ENCODE measurements around the gene ABLIM2.

ABLIM2 gene

DNA sequence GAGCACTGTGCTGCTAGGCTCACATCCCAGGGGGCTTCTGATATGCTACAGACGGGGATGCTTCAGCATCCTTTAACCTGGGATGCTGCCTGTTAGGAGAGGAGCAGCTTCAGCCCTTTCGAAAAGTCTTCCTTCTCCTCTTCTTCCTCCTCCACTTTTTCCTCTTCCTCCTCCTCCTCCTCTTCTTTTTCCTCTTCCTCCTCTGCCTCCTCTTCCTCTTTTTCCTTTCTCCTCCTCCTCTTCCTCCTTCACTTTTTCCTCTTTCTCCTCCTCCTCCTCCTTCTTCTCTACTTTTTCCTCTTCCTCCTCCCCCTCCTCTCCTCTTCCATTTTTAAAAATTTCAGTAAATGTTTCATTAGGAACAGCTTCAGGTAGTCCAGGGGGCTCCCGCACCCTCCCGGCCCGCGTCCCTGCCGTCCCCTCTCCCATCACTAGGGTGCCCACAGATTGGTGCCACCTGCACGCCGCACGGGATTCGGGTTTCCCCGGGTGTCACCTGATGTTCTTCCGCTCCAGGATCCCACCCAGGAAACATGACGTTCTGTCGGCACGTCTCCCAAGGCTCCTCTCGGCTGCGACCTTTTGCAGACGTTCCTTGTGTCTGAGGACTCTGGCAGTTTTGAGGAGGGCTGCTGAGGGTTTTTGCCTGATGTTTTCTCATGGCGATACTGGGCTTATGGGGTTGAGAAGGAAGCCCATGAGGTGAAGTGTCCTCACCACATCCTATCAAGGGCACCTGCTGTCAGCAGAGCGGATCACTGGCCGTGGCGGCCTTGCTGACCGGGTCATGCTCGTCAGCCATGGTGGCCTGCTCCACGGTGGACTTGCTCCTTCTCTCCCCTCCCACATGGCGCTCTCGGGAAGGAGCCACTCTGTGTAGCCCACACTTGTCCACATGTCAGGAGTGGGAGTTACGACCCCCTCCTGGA, 135.6 kb downstream of the ABLIM2 start:
- Histone ChIP-seq H3K27ac (ENCODE audit: low read depth, low read length) (no peak overlapping the region), H3K36me3 (ENCODE audit: control insufficient read depth, insufficient read depth, low read length) (no peaks in the 10 kb centered on the region), H3K4me3 (ENCODE audit: low read length) (no peak overlapping the region), H3K9ac (ENCODE audit: low read length) (no peak overlapping the region), H3K27me3 (ENCODE audit: control insufficient read depth, insufficient read depth, low read length) (no peaks in the 10 kb centered on the region), H3K4me1 (ENCODE audit: control insufficient read depth, insufficient read depth, low read length) (no peaks in the 10 kb centered on the region)

DNA sequence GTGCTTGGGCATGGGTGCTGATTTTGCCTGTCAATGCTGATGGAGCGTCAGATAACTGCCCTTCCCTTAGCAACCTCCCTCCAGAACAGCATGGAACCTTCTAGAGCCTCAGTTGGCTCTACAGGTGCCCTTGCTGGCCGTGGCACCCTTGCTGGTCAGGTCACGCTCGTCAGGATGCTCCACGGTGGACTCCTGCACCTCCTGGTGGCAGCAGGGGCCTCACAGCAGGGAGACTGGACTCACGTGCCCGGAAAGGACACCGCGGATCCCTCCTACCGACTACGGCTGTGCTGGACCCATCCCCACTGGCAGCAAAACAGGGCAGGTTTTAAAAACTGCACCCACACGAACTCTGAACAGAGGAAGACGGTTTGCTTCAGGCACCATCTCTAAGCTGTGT, 136.8 kb downstream of the ABLIM2 start:
- no peaks in the 10 kb centered on the region for H3K27me3 ChIP-seq (ENCODE audit: control insufficient read depth, insufficient read depth, low read length)
- no peaks in the 10 kb centered on the region for H3K4me1 ChIP-seq (ENCODE audit: control insufficient read depth, insufficient read depth, low read length)
- H3K27ac ChIP-seq (ENCODE audit: low read depth, low read length) = no peak overlapping the region
- no peak overlapping the region for H3K9ac ChIP-seq (ENCODE audit: low read length)
- H3K4me3 ChIP-seq (ENCODE audit: low read length) = no peak overlapping the region
- no peaks in the 10 kb centered on the region for H3K36me3 ChIP-seq (ENCODE audit: control insufficient read depth, insufficient read depth, low read length)

DNA sequence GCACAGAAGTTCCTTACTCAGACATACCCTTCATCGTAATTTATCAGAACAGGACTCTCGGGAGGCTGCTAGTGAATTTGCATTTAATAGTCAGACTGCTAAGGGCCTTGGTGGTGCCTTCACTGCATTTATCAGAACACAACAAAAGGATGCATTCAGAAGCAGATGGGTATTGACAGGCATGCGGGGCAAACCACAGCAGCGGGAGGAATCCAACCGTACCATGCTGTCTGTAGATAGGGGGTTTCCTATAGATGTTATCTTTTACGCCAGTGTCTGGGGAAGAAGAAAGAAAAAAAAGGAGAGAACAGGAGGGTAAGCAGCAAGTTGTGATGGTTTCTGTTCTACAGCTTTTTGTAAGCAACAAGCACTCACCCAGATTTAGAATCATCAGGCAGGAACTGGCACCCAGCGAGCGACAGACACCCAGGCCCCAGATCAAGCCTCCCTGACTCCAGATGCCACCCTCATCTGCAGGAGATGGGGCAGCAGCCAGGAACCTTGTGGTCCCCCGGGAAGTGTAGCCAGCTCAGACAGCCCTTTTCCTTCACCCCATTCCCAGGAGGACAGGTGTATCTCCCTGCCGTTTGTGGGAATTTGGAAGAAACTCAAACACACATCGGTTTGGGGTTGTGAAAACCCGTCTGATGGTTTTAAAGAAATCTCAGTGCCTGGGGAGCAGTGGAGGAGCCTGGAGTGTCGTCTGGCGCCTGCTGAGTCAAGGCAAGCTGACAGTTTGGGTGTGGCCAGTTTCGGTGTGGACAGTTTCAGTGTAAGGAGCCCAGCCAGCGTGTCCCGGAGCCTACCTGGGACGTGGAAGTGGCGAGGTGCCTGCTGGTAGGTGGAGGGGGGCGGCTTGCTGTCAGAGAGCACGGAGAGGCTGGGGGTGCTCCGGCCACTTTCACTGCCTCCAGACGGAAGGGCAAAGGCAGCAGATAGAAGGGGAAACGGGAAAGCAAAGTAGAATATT, 138.9 kb downstream of the ABLIM2 start:
- Histone ChIP-seq H3K36me3 (ENCODE audit: control insufficient read depth, insufficient read depth, low read length) (no peaks in the 10 kb centered on the region), H3K4me1 (ENCODE audit: control insufficient read depth, insufficient read depth, low read length) (no peaks in the 10 kb centered on the region), H3K4me3 (ENCODE audit: low read length) (no peak overlapping the region), H3K27ac (ENCODE audit: low read depth, low read length) (no peak overlapping the region), H3K27me3 (ENCODE audit: control insufficient read depth, insufficient read depth, low read length) (no peaks in the 10 kb centered on the region), H3K9ac (ENCODE audit: low read length) (no peak overlapping the region)

DNA sequence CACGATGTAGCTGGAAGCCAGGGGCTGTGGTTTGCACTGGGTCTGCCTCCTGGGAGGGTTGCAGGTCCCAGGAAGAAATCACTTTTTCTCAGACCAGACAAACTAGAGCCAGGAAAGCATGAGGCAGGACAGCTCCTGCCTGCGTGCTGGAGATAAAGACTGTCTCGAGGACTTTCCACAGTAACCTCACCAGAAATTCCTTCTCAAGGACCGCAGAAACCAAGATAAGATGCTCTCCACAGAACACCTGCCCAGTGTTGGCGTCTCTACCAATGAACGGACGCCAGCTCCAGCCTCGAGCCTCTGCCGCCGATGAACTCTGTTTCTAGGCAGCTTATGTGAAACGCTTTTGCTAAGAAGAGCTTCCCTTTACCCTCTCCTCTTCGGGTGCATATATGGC, 142.1 kb downstream of the ABLIM2 start:
- Histone ChIP-seq H3K4me3 (ENCODE audit: low read length) (no peak overlapping the region), H3K9ac (ENCODE audit: low read length) (no peak overlapping the region), H3K27ac (ENCODE audit: low read depth, low read length) (no peak overlapping the region), H3K27me3 (ENCODE audit: control insufficient read depth, insufficient read depth, low read length) (no peaks in the 10 kb centered on the region), H3K4me1 (ENCODE audit: control insufficient read depth, insufficient read depth, low read length) (no peaks in the 10 kb centered on the region), H3K36me3 (ENCODE audit: control insufficient read depth, insufficient read depth, low read length) (no peaks in the 10 kb centered on the region)

DNA sequence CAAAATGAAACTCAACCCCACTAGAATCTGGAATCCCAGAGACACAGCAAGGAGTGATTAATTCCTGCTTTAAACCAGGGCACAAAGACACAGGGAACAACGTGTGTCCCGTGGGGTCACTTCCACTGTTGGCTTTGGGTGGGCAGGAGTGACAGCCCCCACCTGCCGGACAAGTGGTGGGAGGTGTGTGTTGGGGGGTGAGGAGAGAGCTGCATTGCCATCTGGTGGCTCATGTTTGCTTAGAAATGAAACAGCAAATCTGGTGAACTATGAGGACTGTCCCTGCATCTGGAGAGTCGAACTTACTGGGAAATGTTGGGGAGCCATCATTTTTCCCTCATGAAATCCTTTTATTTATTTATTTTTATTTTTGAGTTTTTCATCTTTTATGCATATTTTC, 143.1 kb downstream of the ABLIM2 start:
- no peaks in the 10 kb centered on the region for H3K27me3 ChIP-seq (ENCODE audit: control insufficient read depth, insufficient read depth, low read length)
- no peak overlapping the region for H3K4me3 ChIP-seq (ENCODE audit: low read length)
- no peak overlapping the region for H3K9ac ChIP-seq (ENCODE audit: low read length)
- no peaks in the 10 kb centered on the region for H3K36me3 ChIP-seq (ENCODE audit: control insufficient read depth, insufficient read depth, low read length)
- peaks cover 5% of the 10 kb centered on the region for H3K4me1 ChIP-seq (ENCODE audit: control insufficient read depth, insufficient read depth, low read length)
- no peak overlapping the region for H3K27ac ChIP-seq (ENCODE audit: low read depth, low read length)

DNA sequence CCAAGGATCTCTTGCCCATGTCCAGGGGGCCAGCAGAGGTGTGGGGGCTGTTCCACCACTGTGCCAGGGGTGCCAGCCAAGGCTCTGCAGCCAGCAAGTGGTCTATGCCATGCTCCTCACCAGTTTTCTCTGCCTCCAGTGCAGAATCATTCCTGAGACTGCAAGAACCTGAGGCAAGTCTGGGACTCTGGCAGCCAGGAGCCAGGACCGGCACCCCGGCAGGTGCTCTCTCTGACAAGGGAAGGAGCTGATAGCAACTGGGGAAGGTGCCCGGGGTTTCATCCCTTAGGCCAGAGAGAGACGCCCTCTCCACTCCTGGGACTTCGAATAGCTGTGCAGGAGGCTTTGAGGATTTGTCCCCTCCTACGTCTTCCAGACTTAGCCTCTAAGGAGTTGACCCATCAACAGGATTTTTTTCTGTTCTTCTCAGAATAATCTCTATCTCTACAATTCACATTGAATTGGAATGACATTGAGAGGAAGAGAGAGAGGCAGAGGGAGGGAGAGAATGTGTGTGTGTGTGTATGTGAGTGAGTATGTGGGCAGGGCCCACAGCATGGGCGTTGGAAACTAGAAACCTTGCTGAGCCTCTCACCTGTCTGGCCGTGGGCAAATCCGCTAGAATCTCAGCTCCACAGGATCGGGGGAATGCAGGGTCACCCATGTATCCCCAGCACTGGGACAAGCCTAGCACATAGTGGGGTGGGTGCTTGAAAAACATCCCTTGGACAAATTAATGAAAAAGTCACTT, 144.5 kb downstream of the ABLIM2 start:
- no peaks in the 10 kb centered on the region for H3K27me3 ChIP-seq (ENCODE audit: control insufficient read depth, insufficient read depth, low read length)

DNA sequence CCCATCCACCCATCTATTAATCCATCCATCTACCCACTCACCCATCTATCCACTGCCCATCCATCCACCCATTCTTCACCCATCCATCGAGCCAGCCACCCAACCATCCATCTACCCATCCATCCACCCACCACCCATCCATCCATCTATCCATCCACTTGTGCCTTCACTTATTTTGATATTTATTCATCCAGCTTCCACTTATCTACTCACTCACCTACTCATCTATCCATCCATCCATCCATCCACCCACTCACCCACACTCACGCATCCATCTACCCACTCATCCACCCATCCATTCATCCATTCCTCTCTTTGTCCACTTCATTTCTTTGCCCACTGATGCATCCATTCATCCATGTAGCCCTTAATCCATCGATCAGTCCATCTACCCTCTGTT, 146.1 kb downstream of the ABLIM2 start:
- no peak overlapping the region for H3K27ac ChIP-seq (ENCODE audit: low read depth, low read length)
- peaks cover 7% of the 10 kb centered on the region for H3K4me1 ChIP-seq (ENCODE audit: control insufficient read depth, insufficient read depth, low read length)
- no peak overlapping the region for H3K9ac ChIP-seq (ENCODE audit: low read length)
- H3K36me3 ChIP-seq (ENCODE audit: control insufficient read depth, insufficient read depth, low read length) = no peaks in the 10 kb centered on the region
- no peak overlapping the region for H3K4me3 ChIP-seq (ENCODE audit: low read length)
- H3K27me3 ChIP-seq (ENCODE audit: control insufficient read depth, insufficient read depth, low read length) = no peaks in the 10 kb centered on the region

More for the DNA sequence above, 144.5 kb downstream of the ABLIM2 start:
- H3K4me1 ChIP-seq (ENCODE audit: control insufficient read depth, insufficient read depth, low read length) = peaks cover 7% of the 10 kb centered on the region
- H3K27ac ChIP-seq (ENCODE audit: low read depth, low read length) = no peak overlapping the region
- no peak overlapping the region for H3K9ac ChIP-seq (ENCODE audit: low read length)
- no peak overlapping the region for H3K4me3 ChIP-seq (ENCODE audit: low read length)
- no peaks in the 10 kb centered on the region for H3K36me3 ChIP-seq (ENCODE audit: control insufficient read depth, insufficient read depth, low read length)

DNA sequence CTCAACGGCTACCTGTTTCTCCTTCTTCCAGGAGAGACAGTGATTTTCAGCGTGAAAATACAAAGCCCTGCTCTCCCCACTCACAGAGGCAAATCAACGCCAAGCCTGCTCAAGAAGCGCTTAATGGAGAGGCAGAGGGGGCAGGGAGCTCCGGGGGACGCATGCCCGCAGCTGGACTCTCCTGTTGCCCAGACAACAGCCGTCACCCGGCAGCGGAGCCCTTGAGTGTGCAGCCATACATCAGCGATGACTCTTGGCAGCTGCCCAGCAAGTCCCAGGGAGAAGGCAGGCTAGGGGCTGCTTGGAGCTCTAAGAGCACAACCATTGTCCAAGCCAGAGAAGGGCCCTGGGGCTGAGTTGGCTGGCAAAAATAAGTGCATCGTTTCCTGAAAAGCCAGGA, 148.0 kb downstream of the ABLIM2 start:
- H3K27me3 ChIP-seq (ENCODE audit: control insufficient read depth, insufficient read depth, low read length) = no peaks in the 10 kb centered on the region
- peaks cover 7% of the 10 kb centered on the region for H3K4me1 ChIP-seq (ENCODE audit: control insufficient read depth, insufficient read depth, low read length)
- H3K36me3 ChIP-seq (ENCODE audit: control insufficient read depth, insufficient read depth, low read length) = no peaks in the 10 kb centered on the region
- H3K27ac ChIP-seq (ENCODE audit: low read depth, low read length) = no peak overlapping the region
- H3K4me3 ChIP-seq (ENCODE audit: low read length) = no peak overlapping the region
- no peak overlapping the region for H3K9ac ChIP-seq (ENCODE audit: low read length)

DNA sequence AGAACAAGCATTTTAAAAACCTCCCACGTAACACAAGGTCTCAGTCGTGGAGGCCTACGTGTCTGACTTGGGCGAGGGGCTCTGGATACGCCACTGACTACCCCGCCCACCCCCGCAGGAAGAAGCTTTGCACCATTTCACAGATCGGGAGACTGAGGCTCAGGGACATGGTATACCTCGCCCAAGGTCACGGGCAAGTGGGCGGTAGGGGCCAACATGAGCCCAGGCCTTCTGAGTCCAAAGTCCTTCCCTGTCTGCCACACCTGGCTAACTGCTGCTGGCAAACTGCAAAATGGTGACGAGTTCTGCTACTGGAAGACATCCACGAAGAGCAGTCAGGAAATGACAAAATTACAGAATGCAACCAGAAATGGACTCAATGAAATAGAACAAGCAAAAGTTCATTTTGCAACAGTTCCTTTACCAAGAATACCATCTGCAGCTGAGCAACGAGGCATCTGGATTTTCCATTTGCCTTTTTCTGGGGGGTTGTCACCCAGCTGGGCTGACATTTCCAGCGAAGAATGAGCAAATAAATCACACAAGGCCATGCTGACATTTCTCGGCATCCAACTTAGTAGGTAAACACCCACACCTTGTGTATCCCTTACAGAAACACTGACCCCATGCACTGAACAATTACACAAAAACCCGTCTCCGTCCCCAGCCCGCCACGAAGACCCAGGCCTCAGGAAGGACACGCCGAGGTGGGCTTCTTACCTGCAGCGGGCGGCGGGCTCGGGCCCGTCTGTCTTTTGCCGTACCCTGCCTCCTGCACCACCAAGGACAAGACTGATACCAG, 148.7 kb downstream of the ABLIM2 start:
- no peak overlapping the region for H3K9ac ChIP-seq (ENCODE audit: low read length)
- H3K36me3 ChIP-seq (ENCODE audit: control insufficient read depth, insufficient read depth, low read length) = no peaks in the 10 kb centered on the region
- no peak overlapping the region for H3K27ac ChIP-seq (ENCODE audit: low read depth, low read length)
- peaks cover 7% of the 10 kb centered on the region for H3K4me1 ChIP-seq (ENCODE audit: control insufficient read depth, insufficient read depth, low read length)
- H3K27me3 ChIP-seq (ENCODE audit: control insufficient read depth, insufficient read depth, low read length) = no peaks in the 10 kb centered on the region
- no peak overlapping the region for H3K4me3 ChIP-seq (ENCODE audit: low read length)

DNA sequence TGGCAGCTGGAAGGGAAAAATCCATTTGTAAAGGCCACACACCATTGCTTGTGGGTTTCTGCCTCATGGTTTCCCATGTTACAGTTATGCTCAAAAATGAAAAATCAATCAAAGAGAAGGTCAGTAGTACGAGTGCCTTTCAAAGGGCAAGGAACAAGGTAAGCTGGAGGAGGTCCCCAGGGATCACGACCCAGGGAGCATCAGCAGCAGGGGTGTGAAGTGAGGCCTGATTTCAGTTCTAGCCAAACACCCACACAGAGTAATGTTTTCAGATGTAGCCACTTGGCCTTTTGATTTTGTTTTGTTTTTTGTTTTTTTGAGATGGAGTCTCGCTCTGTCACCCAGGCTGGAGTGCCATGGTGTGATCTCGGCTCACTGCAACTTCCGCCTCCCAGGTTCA, 149.5 kb downstream of the ABLIM2 start:
- no peak overlapping the region for H3K27ac ChIP-seq (ENCODE audit: low read depth, low read length)
- H3K36me3 ChIP-seq (ENCODE audit: control insufficient read depth, insufficient read depth, low read length) = no peaks in the 10 kb centered on the region
- H3K9ac ChIP-seq (ENCODE audit: low read length) = no peak overlapping the region
- no peaks in the 10 kb centered on the region for H3K27me3 ChIP-seq (ENCODE audit: control insufficient read depth, insufficient read depth, low read length)
- peaks cover 7% of the 10 kb centered on the region for H3K4me1 ChIP-seq (ENCODE audit: control insufficient read depth, insufficient read depth, low read length)
- H3K4me3 ChIP-seq (ENCODE audit: low read length) = no peak overlapping the region

DNA sequence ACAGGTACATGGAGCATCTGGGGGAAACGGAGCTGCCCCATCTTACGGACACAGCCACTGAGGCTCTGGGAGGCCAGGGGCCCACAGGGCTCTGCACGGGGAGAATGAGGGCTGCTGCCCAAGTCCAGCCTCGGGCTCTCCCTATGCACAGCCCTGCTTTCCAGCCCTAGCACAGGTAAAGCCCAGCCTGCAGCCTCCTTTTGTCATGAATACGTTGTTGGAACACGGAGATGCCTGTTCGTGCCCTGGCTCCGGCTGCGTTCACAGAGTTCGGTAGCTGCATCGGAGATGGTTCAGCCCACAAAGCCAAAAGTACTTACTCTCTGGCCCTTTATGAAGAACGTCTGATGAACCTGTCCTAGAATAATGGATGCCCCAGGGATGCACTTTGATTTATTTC, 150.2 kb downstream of the ABLIM2 start:
- Histone ChIP-seq H3K4me1 (ENCODE audit: control insufficient read depth, insufficient read depth, low read length) (peaks cover 7% of the 10 kb centered on the region), H3K4me3 (ENCODE audit: low read length) (no peak overlapping the region), H3K9ac (ENCODE audit: low read length) (no peak overlapping the region), H3K27ac (ENCODE audit: low read depth, low read length) (no peak overlapping the region), H3K36me3 (ENCODE audit: control insufficient read depth, insufficient read depth, low read length) (no peaks in the 10 kb centered on the region), H3K27me3 (ENCODE audit: control insufficient read depth, insufficient read depth, low read length) (no peaks in the 10 kb centered on the region)

All from rectal smooth muscle tissue (tissue), 1 donor.